NCI-H2029 treated with DMSO at 0.1 percent for 48 hours (cell line): Measurements from ENCODE around the gene MYO1D.
A peak's percentile ranks its signal among the peaks of the same experiment; 100 is the strongest.
"Not testable (repeated sequence)": the region's sequence is repeated elsewhere in the genome, so short reads cannot be mapped to it uniquely, and the experiment has no call there.

Experiments used
- DNase-seq: peaks from one replicate; lab custom pipeline; 2025; lab: John Stamatoyannopoulos, UW

MYO1D gene

GRCh38 chr17:32876417-32877163, at the start of gene MYO1D:
TSS of gene MYO1D (minus strand) at chr17:32877124. CDS start at chr17:32876872, 252 bp downstream.
- DNase-seq = no peak

- DNase-seq = no peak
These were observed 49.3 kb upstream of the MYO1D start for GRCh38 chr17:32926183-32926582.

GRCh38 chr17:32923905-32924304, 47.0 kb upstream of the MYO1D start:
- not testable (repeated sequence) for DNase-seq

- no peak for DNase-seq
These were observed 44.1 kb upstream of the MYO1D start for GRCh38 chr17:32921017-32921416.

GRCh38 chr17:32920293-32920692, 43.4 kb upstream of the MYO1D start:
- no peak for DNase-seq

- DNase-seq = not testable (repeated sequence)
These were observed 43.0 kb upstream of the MYO1D start for GRCh38 chr17:32919876-32920275.

GRCh38 chr17:32917842-32918241, 40.9 kb upstream of the MYO1D start:
- DNase-seq = no peak

GRCh38 chr17:32917081-32917480, 40.2 kb upstream of the MYO1D start:
- DNase-seq = no peak

GRCh38 chr17:32916134-32916533, 39.2 kb upstream of the MYO1D start:
- DNase-seq = no peak

GRCh38 chr17:32915245-32915644, 38.3 kb upstream of the MYO1D start:
- DNase-seq = peak; percentile 26

- DNase-seq = no peak
These were observed 37.3 kb upstream of the MYO1D start for GRCh38 chr17:32914181-32914580.

- no peak for DNase-seq
These were observed 36.7 kb upstream of the MYO1D start for GRCh38 chr17:32913593-32913992.

GRCh38 chr17:32912218-32912897, 35.4 kb upstream of the MYO1D start:
- peak; percentile 75 for DNase-seq

- DNase-seq = no peak
These were observed 33.8 kb upstream of the MYO1D start for GRCh38 chr17:32910769-32911168.

- DNase-seq = no peak
These were observed 33.0 kb upstream of the MYO1D start for GRCh38 chr17:32909787-32910369.

GRCh38 chr17:32907583-32907982, 30.7 kb upstream of the MYO1D start:
- DNase-seq = no peak

- no peak for DNase-seq
These were observed 28.0 kb upstream of the MYO1D start for GRCh38 chr17:32904891-32905290.

- DNase-seq = no peak
These were observed 27.1 kb upstream of the MYO1D start for GRCh38 chr17:32903774-32904673.

- no peak for DNase-seq
These were observed 24.8 kb upstream of the MYO1D start for GRCh38 chr17:32901743-32902142.

- no peak for DNase-seq
These were observed 22.5 kb upstream of the MYO1D start for GRCh38 chr17:32899236-32900013.

- no peak for DNase-seq
These were observed 19.8 kb upstream of the MYO1D start for GRCh38 chr17:32896647-32897258.
